ENCODE results near the gene SGF29.

The SGF29 gene

GRCh38 chr16:28587386-28587785, 33.7 kb downstream of the SGF29 start:
- no peak overlapping the region for H3K4me2 ChIP-seq (ENCODE audit: low read length)
- H3K36me3 ChIP-seq (ENCODE audit: insufficient read depth, low read length) = peaks cover 30% of the 10 kb centered on the region
- H3K79me2 ChIP-seq (ENCODE audit: insufficient read depth, low read length) = no peaks in the 10 kb centered on the region
- no peaks in the 10 kb centered on the region for H3K9me2 ChIP-seq (ENCODE audit: low read depth, low read length)
- no peak overlapping the region for H2AFZ ChIP-seq (ENCODE audit: low read length)
- no peaks in the 10 kb centered on the region for H4K20me1 ChIP-seq (ENCODE audit: insufficient read depth, low read length)
- no peak overlapping the region for H3K27ac ChIP-seq (ENCODE audit: low read depth, low read length, poor library complexity, severe bottlenecking)
- no peak overlapping the region for H3K4me3 ChIP-seq (ENCODE audit: low read depth, low read length, poor library complexity, severe bottlenecking)
- H3K9me3 ChIP-seq (ENCODE audit: low read length) = no peaks in the 10 kb centered on the region
- H3K9ac ChIP-seq (ENCODE audit: low read length) = no peak overlapping the region
- TF ChIP-seq EZH2 (IDR thresholded peaks at IDR 0.05; ENCODE audit: borderline replicate concordance, low read length) = no peak
- no peak for TF ChIP-seq CTCF (IDR thresholded peaks at IDR 0.05; ENCODE audit: low read length)
- H3K4me1 ChIP-seq (ENCODE audit: insufficient read depth, low read length, severe bottlenecking) = no peaks in the 10 kb centered on the region
- H3F3A ChIP-seq (ENCODE audit: insufficient read depth, low read length) = no peaks in the 10 kb centered on the region
- H3K27me3 ChIP-seq (ENCODE audit: insufficient read depth, low read length) = no peaks in the 10 kb centered on the region

GRCh38 chr16:28589069-28589468, 35.3 kb downstream of the SGF29 start:
- no peak overlapping the region for H3K27ac ChIP-seq (ENCODE audit: low read depth, low read length, poor library complexity, severe bottlenecking)
- no peak overlapping the region for H2AFZ ChIP-seq (ENCODE audit: low read length)
- peaks cover 21% of the 10 kb centered on the region for H3K36me3 ChIP-seq (ENCODE audit: insufficient read depth, low read length)
- H3K9ac ChIP-seq (ENCODE audit: low read length) = no peak overlapping the region
- no peak overlapping the region for H3K4me3 ChIP-seq (ENCODE audit: low read depth, low read length, poor library complexity, severe bottlenecking)
- TF ChIP-seq CTCF (IDR thresholded peaks at IDR 0.05; ENCODE audit: low read length) = no peak
- TF ChIP-seq EZH2 (IDR thresholded peaks at IDR 0.05; ENCODE audit: borderline replicate concordance, low read length) = no peak
- H3K4me2 ChIP-seq (ENCODE audit: low read length) = no peak overlapping the region
- H3F3A ChIP-seq (ENCODE audit: insufficient read depth, low read length) = no peaks in the 10 kb centered on the region
- H3K4me1 ChIP-seq (ENCODE audit: insufficient read depth, low read length, severe bottlenecking) = no peaks in the 10 kb centered on the region
- H3K27me3 ChIP-seq (ENCODE audit: insufficient read depth, low read length) = no peaks in the 10 kb centered on the region
- no peaks in the 10 kb centered on the region for H4K20me1 ChIP-seq (ENCODE audit: insufficient read depth, low read length)
- no peaks in the 10 kb centered on the region for H3K9me2 ChIP-seq (ENCODE audit: low read depth, low read length)
- H3K79me2 ChIP-seq (ENCODE audit: insufficient read depth, low read length) = no peaks in the 10 kb centered on the region
- no peaks in the 10 kb centered on the region for H3K9me3 ChIP-seq (ENCODE audit: low read length)

- no peak overlapping the region for H3K4me3 ChIP-seq (ENCODE audit: low read depth, low read length, poor library complexity, severe bottlenecking)
- no peak overlapping the region for H3K27ac ChIP-seq (ENCODE audit: low read depth, low read length, poor library complexity, severe bottlenecking)
- no peak overlapping the region for H2AFZ ChIP-seq (ENCODE audit: low read length)
- no peaks in the 10 kb centered on the region for H3K27me3 ChIP-seq (ENCODE audit: insufficient read depth, low read length)
- H3K9me2 ChIP-seq (ENCODE audit: low read depth, low read length) = no peaks in the 10 kb centered on the region
- TF ChIP-seq CTCF (IDR thresholded peaks at IDR 0.05; ENCODE audit: low read length) = no peak
- TF ChIP-seq EZH2 (IDR thresholded peaks at IDR 0.05; ENCODE audit: borderline replicate concordance, low read length) = no peak
- no peak overlapping the region for H3K9ac ChIP-seq (ENCODE audit: low read length)
- H3F3A ChIP-seq (ENCODE audit: insufficient read depth, low read length) = no peaks in the 10 kb centered on the region
- H3K36me3 ChIP-seq (ENCODE audit: insufficient read depth, low read length) = peaks cover 21% of the 10 kb centered on the region; the same call in 1 of the 2 replicates
- H3K9me3 ChIP-seq (ENCODE audit: low read length) = no peaks in the 10 kb centered on the region
- no peaks in the 10 kb centered on the region for H3K79me2 ChIP-seq (ENCODE audit: insufficient read depth, low read length)
- no peaks in the 10 kb centered on the region for H4K20me1 ChIP-seq (ENCODE audit: insufficient read depth, low read length)
- no peak overlapping the region for H3K4me2 ChIP-seq (ENCODE audit: low read length)
- no peaks in the 10 kb centered on the region for H3K4me1 ChIP-seq (ENCODE audit: insufficient read depth, low read length, severe bottlenecking)
Measured at GRCh38 chr16:28589930-28590329, 36.2 kb downstream of the SGF29 start.

Data from OCI-LY1 (cell line).